KMS-11 (cell line): Measurements from ENCODE around the gene CBL.
"Not testable (repeated sequence)": the region's sequence is repeated elsewhere in the genome, so short reads cannot be mapped to it uniquely, and the experiment has no call there.

Source experiments
- H2AFZ ChIP-seq: fragments of 200-600 bp; sonication (generic); 2 replicates; pipeline ENCODE4 v1.6.1; 2016; ENCODE audit warnings: antibody characterized with exemption, mixed run types, low read depth
- H3K27ac ChIP-seq: fragments of 200-600 bp; sonication (generic); 2 replicates; pipeline ENCODE4 v1.6.1; 2016; ENCODE audit warnings: mild to moderate bottlenecking, mixed run types
- H3K27me3 ChIP-seq: fragments of 200-600 bp; sonication (generic); 2 replicates; pipeline ENCODE4 v1.6.1; 2017; ENCODE audit warnings: mild to moderate bottlenecking, low read depth, mixed run types, moderate library complexity; ENCODE audit not compliant: insufficient read depth
- H3K36me3 ChIP-seq: fragments of 200-600 bp; sonication (generic); 2 replicates; pipeline ENCODE4 v1.6.1; 2017; ENCODE audit warnings: mild to moderate bottlenecking, mixed run types; ENCODE audit not compliant: insufficient read depth
- H3K4me1 ChIP-seq: fragments of 200-600 bp; sonication (generic); 2 replicates; pipeline ENCODE4 v1.6.1; 2016; ENCODE audit warnings: mild to moderate bottlenecking, low read depth, mixed run types; ENCODE audit not compliant: poor library complexity, severe bottlenecking
- H3K4me2 ChIP-seq: fragments of 200-600 bp; sonication (generic); 2 replicates; pipeline ENCODE4 v1.7.0; 2016; ENCODE audit warnings: mild to moderate bottlenecking, mixed run types
- H3K4me3 ChIP-seq: fragments of 200-600 bp; sonication (generic); IDR thresholded peaks from 2 replicates; pipeline ENCODE4 v1.6.1; 2017; ENCODE audit warnings: low read depth, low read length, mixed read lengths; ENCODE audit not compliant: insufficient read depth
- H3K79me2 ChIP-seq: fragments of 200-600 bp; sonication (generic); 2 replicates; pipeline ENCODE4 v1.6.1; 2016; ENCODE audit warnings: low read depth, mixed run types; ENCODE audit not compliant: insufficient read depth
- H3K9ac ChIP-seq: fragments of 200-600 bp; sonication (generic); 2 replicates; pipeline ENCODE4 v1.6.1; 2016; ENCODE audit warnings: mild to moderate bottlenecking, mixed run types
- H4K20me1 ChIP-seq: fragments of 200-600 bp; sonication (generic); 2 replicates; pipeline ENCODE4 v1.6.1; 2016; ENCODE audit warnings: mild to moderate bottlenecking, mixed run types; ENCODE audit not compliant: insufficient read depth
- TF ChIP-seq, protein P1 (sequence below): fragments of 200-600 bp; sonication (generic); conservative IDR thresholded peaks from 2 replicates; pipeline ENCODE4 v1.6.1; 2017; ENCODE audit warnings: low read depth, mild to moderate bottlenecking, antibody characterized with exemption, low read length, moderate library complexity, mixed read lengths

Gene CBL

DNA sequence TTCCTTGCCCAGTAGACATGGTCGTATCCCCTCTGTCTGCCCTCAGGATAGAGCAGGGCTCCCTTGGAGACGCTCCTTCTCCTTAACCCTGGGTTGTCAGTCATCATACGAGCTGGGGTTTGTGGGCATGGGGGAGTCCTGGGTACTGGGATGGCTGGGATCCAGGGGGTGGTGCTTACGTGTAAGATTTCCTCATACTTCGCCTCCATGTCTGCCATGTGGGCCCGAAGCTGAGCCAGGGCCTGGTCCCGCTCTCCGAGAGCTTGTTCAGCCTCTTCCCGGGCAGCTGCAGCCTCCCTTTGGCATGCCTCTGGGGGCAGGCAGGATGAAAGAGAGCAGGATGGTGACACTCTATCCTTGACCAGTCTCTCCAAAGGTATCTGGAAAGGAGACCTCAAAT lies 15.6 kb upstream of the CBL start:
- Histone ChIP-seq H3K27ac (no peak overlapping the region), H3K27me3 (peaks cover 3% of the 10 kb centered on the region; the same call in 1 of the 2 replicates), H2AFZ (no peak overlapping the region), H3K4me2 (no peak overlapping the region), H3K36me3 (no peaks in the 10 kb centered on the region), H3K9ac (no peak overlapping the region), H4K20me1 (no peaks in the 10 kb centered on the region), H3K4me3 (no peak overlapping the region), H3K79me2 (no peaks in the 10 kb centered on the region), H3K4me1 (no peaks in the 10 kb centered on the region)
- TF ChIP-seq, protein P1, sequence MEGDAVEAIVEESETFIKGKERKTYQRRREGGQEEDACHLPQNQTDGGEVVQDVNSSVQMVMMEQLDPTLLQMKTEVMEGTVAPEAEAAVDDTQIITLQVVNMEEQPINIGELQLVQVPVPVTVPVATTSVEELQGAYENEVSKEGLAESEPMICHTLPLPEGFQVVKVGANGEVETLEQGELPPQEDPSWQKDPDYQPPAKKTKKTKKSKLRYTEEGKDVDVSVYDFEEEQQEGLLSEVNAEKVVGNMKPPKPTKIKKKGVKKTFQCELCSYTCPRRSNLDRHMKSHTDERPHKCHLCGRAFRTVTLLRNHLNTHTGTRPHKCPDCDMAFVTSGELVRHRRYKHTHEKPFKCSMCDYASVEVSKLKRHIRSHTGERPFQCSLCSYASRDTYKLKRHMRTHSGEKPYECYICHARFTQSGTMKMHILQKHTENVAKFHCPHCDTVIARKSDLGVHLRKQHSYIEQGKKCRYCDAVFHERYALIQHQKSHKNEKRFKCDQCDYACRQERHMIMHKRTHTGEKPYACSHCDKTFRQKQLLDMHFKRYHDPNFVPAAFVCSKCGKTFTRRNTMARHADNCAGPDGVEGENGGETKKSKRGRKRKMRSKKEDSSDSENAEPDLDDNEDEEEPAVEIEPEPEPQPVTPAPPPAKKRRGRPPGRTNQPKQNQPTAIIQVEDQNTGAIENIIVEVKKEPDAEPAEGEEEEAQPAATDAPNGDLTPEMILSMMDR = no peak

DNA sequence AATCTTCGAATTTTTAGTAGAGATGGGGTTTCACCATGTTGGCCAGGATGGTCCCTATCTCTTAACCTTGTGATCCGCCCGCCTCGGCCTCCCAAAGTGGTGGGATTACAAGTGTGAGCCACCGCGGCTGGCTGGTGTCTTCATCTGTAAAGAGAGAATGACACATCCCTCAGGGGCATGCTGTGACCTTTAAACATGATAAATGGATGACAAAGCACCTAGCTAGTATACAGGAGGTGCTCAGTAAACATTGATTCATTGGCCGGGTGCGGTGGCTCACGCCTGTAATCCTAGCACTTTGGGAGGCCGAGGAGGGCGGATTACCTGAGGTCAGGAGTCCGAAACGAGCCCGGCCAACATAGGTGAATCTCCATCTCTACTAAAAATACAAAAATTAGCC lies 14.9 kb upstream of the CBL start:
- not testable (repeated sequence) for H3K4me1 ChIP-seq, H3K9ac ChIP-seq, H3K27me3 ChIP-seq, H3K4me3 ChIP-seq, H3K36me3 ChIP-seq, H3K27ac ChIP-seq, H4K20me1 ChIP-seq, H3K79me2 ChIP-seq, H3K4me2 ChIP-seq, H2AFZ ChIP-seq

DNA sequence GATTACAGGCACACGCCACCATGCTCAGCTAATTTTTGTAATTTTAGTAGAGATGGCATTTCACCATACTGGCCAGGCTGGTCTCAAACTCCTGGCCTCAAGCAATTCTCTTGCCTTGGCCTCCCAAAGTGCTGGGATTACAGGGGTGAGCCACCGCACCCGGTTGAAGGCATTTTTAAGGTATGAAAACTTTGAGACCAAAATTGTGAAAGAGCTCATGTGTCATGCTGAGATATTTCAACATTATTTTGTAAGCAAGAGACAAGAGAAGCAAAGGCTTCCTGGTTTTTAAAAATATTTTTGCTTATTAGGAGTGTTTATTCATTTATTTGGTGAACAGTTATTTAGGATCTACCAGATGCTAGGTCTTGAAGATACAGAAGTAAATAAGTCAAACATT lies 14.0 kb upstream of the CBL start:
- no peak overlapping the region for H2AFZ ChIP-seq
- H3K4me1 ChIP-seq = peaks cover 4% of the 10 kb centered on the region
- no peak overlapping the region for H3K4me3 ChIP-seq
- H3K79me2 ChIP-seq = no peaks in the 10 kb centered on the region
- no peaks in the 10 kb centered on the region for H3K27me3 ChIP-seq
- H3K9ac ChIP-seq = no peak overlapping the region
- no peaks in the 10 kb centered on the region for H3K36me3 ChIP-seq
- H4K20me1 ChIP-seq = no peaks in the 10 kb centered on the region
- no peak overlapping the region for H3K4me2 ChIP-seq
- no peak overlapping the region for H3K27ac ChIP-seq
- TF ChIP-seq, protein P1 = no peak

DNA sequence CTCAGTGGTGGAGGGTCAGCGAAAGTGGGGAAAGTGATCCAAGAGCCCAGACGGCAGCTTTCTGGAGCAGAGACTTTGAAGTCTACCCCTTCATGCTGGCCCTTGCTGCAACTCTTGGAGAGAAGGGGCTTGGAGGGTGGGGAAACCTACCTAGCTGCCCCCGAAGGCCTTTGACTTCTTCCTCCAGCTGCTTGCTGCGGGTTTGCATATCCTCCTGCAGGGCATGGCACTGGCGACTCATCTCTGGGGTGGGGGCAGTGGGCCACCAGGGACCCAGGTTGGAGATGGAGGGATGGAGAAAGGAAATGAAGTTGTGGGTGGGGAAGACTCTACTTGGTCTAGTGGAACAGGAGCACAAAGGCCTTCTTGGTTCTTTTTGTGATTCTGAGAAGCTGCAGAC lies 13.1 kb upstream of the CBL start:
- Histone ChIP-seq H3K9ac (no peak overlapping the region), H2AFZ (no peak overlapping the region), H3K4me1 (peaks cover 4% of the 10 kb centered on the region), H4K20me1 (no peaks in the 10 kb centered on the region), H3K27ac (no peak overlapping the region), H3K4me3 (no peak overlapping the region), H3K79me2 (no peaks in the 10 kb centered on the region), H3K27me3 (no peaks in the 10 kb centered on the region), H3K4me2 (no peak overlapping the region), H3K36me3 (no peaks in the 10 kb centered on the region)
- TF ChIP-seq, protein P1 = no peak

DNA sequence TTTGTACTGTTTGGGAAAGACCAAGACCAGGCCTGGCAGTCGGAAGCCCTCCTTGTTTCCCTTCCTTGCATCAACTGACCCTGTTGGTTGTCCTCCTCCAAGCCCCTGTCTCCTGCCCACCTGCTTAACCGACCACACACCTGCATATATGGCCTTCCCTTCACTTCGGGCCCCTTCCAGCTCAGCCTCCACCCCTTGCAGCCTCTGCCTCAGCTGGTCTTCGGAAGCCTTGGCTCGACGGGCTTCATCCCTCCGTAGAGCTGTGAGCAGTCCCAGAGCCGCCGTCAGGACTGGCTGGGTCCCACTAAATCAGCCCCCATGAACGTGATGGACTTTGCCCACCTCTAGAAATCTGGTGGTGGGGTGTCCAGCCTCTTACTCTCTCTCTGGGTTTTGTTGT lies 12.5 kb upstream of the CBL start:
- H3K27me3 ChIP-seq = no peaks in the 10 kb centered on the region
- H2AFZ ChIP-seq = no peak overlapping the region
- peaks cover 4% of the 10 kb centered on the region for H3K4me1 ChIP-seq
- no peak overlapping the region for H3K4me3 ChIP-seq
- H3K9ac ChIP-seq = no peak overlapping the region
- no peak overlapping the region for H3K4me2 ChIP-seq
- no peaks in the 10 kb centered on the region for H4K20me1 ChIP-seq
- TF ChIP-seq, protein P1 = no peak
- no peaks in the 10 kb centered on the region for H3K79me2 ChIP-seq
- H3K36me3 ChIP-seq = no peaks in the 10 kb centered on the region
- no peak overlapping the region for H3K27ac ChIP-seq
